Measurements from ENCODE around the gene AMBP. TPM values are rescaled to one million over a fixed set of nuclear protein-coding genes. Genes with fewer than 3 reads are reported as not detected.

Gene AMBP
- total RNA-seq, 4 donors from 2014 or later = not detected

DNA sequence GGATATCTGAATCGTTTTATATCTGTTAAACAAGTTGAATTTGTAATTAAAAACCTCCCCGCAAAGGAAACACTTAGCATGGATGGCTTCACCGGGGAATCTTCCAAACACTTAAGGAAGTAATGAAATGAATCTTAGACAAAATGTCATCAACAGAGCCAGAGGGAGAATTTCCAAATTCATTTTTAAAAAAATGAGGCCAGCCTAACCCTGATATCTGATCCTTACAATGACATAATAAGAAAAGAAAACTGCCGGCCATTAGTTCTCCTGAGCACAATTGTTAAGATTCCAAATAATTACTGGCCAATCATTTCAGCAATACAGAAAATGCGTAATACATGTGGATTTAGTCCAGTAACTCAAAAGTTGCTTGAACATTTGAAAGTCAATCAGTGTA lies 27.1 kb upstream of the AMBP start:
- intact Hi-C loops (cut with DNase I) = no loop called here
- TF ChIP-seq EP300 (IDR thresholded peaks at IDR 0.05) (no peak), POLR2AphosphoS5 (IDR thresholded peaks at IDR 0.05) (no peak), POLR2A (IDR thresholded peaks at IDR 0.05; ENCODE audit: low read depth) (no peak)
- TF ChIP-seq, protein P1, sequence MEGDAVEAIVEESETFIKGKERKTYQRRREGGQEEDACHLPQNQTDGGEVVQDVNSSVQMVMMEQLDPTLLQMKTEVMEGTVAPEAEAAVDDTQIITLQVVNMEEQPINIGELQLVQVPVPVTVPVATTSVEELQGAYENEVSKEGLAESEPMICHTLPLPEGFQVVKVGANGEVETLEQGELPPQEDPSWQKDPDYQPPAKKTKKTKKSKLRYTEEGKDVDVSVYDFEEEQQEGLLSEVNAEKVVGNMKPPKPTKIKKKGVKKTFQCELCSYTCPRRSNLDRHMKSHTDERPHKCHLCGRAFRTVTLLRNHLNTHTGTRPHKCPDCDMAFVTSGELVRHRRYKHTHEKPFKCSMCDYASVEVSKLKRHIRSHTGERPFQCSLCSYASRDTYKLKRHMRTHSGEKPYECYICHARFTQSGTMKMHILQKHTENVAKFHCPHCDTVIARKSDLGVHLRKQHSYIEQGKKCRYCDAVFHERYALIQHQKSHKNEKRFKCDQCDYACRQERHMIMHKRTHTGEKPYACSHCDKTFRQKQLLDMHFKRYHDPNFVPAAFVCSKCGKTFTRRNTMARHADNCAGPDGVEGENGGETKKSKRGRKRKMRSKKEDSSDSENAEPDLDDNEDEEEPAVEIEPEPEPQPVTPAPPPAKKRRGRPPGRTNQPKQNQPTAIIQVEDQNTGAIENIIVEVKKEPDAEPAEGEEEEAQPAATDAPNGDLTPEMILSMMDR (IDR thresholded peaks at IDR 0.05) = no peak
- peaks cover 0 to 3% (median 0%) of the 10 kb centered on the region in 4 donors for H3K9me3 ChIP-seq
- DNase-seq (ENCODE audit: extremely low spot score) = no peak
- no peak overlapping the region for H3K27ac ChIP-seq (replicated peaks in 1 of 4)
- H3K4me3 ChIP-seq = no peak overlapping the region
- WGBS = 65% methylated on average over 5 of the region's 5 CpGs
- peaks cover 0 to 5% (median 0%) of the 10 kb centered on the region in 4 donors for H3K4me1 ChIP-seq
- no peaks in the 10 kb centered on the region for H3K36me3 ChIP-seq
- peaks cover 0 to 10% (median 0%) of the 10 kb centered on the region in 4 donors for H3K27me3 ChIP-seq

GRCh38 chr9:114102484-114102883 lies 24.4 kb upstream of the AMBP start:
- Histone ChIP-seq H3K4me3 (no peak overlapping the region), H3K27ac (replicated peaks in 1 of 4) (no peak overlapping the region), H3K27me3 (peaks cover 0 to 37% (median 15%) of the 10 kb centered on the region in 4 donors), H3K36me3 (no peaks in the 10 kb centered on the region), H3K9me3 (peaks cover 0 to 3% (median 0%) of the 10 kb centered on the region in 4 donors), H3K4me1 (peaks cover 7 to 17% (median 15%) of the 10 kb centered on the region in 4 donors)
- DNase-seq (ENCODE audit: extremely low spot score) = no peak
- intact Hi-C loops (cut with DNase I) = no loop called here
- TF ChIP-seq POLR2A (IDR thresholded peaks at IDR 0.05; ENCODE audit: low read depth) (no peak), POLR2AphosphoS5 (IDR thresholded peaks at IDR 0.05) (no peak), EP300 (IDR thresholded peaks at IDR 0.05) (no peak)
- TF ChIP-seq, protein P1 (IDR thresholded peaks at IDR 0.05) = no peak

DNA sequence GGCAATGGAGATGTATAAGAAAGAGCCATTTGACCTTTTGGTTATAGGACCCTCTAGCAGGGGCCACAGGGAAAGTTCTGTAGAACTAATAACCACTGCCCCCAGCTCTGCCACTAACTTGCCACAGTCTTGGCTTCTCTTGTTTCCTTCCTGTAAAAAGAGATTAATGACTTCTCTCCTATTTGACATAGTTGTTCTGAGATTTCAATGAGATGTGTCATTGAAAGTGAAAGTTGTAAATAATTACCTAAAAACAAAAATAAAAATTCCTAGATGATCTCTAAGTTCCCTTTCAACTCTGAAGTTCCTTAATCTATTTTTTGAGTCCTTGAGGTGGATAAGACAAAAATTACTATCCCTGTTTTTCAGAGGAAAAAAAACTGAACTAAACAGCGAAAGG lies 22.4 kb upstream of the AMBP start:
- 76% methylated on average over 1 of the region's 1 CpG for WGBS
- Histone ChIP-seq H3K9me3 (peaks cover 0 to 3% (median 0%) of the 10 kb centered on the region in 4 donors), H3K36me3 (no peaks in the 10 kb centered on the region), H3K4me1 (peaks cover 7 to 19% (median 17%) of the 10 kb centered on the region in 4 donors), H3K27me3 (peaks cover 0 to 57% (median 18%) of the 10 kb centered on the region in 4 donors), H3K27ac (replicated peaks in 1 of 4) (no peak overlapping the region), H3K4me3 (no peak overlapping the region)
- no peak for DNase-seq (ENCODE audit: extremely low spot score)
- TF ChIP-seq POLR2A (IDR thresholded peaks at IDR 0.05; ENCODE audit: low read depth) (no peak), POLR2AphosphoS5 (IDR thresholded peaks at IDR 0.05) (no peak), EP300 (IDR thresholded peaks at IDR 0.05) (no peak)
- TF ChIP-seq, protein P1 (IDR thresholded peaks at IDR 0.05) = no peak
- intact Hi-C loops (cut with DNase I) = no loop called here

DNA sequence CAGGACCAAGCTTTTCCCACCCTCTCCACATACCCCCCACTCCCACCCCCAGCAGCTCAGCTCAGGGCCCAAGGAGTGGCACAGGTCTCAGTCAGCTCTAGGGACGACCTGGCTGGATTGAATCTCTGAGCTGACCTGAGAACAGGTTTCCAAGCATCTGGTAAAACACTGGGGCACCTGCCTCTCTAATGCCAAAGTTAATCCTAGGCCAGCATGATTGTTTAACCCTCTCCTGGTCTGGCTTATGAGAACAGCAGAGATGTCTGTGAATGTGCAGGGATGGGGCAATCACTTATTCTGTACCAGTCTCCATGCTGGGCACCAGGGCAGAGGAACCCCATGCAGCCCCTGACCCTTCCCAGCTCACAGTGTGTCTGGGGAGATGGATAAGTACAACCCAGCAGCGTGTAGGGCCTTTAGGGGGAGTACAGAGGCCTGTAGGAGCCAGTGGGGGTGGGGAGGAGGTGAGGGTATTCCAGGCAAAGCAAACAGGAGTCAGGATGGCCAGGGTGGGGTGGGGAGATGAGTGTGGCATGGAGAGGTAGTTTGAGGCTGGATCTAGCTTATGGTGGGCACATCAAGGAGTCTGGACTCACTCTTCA lies 21.7 kb upstream of the AMBP start:
- DNase-seq (ENCODE audit: extremely low spot score) = no peak
- intact Hi-C loops (cut with DNase I) = no loop called here
- peaks cover 7 to 19% (median 17%) of the 10 kb centered on the region in 4 donors for H3K4me1 ChIP-seq

More for the DNA sequence above, 21.7 kb upstream of the AMBP start:
- Histone ChIP-seq H3K4me3 (no peak overlapping the region), H3K36me3 (no peaks in the 10 kb centered on the region), H3K27ac (replicated peaks in 1 of 4) (no peak overlapping the region), H3K27me3 (peaks cover 0 to 64% (median 18%) of the 10 kb centered on the region in 4 donors), H3K9me3 (peaks cover 0 to 3% (median 0%) of the 10 kb centered on the region in 4 donors)
- TF ChIP-seq POLR2A (IDR thresholded peaks at IDR 0.05; ENCODE audit: low read depth) (no peak), POLR2AphosphoS5 (IDR thresholded peaks at IDR 0.05) (no peak), EP300 (IDR thresholded peaks at IDR 0.05) (no peak)
- TF ChIP-seq, protein P1 (IDR thresholded peaks at IDR 0.05) = no peak
- WGBS = 75% methylated on average over 1 of the region's 2 CpGs

All from esophagus muscularis mucosa (tissue), 4 donors.